SU-DHL-6 (cell line): ENCODE results near the gene DDN.

Experiments used
- H2AFZ ChIP-seq: fragments of 200-600 bp; sonication (generic); 2 replicates; pipeline ENCODE4 v1.6.1; 2014; ENCODE audit warnings: low read depth, mild to moderate bottlenecking, moderate library complexity, mixed read lengths, antibody characterized with exemption, low read length; ENCODE audit not compliant: severe bottlenecking
- H3F3A ChIP-seq: fragments of 200-600 bp; shearing (Covaris generic); 2 replicates; pipeline ENCODE4 v1.6.0; 2016; ENCODE audit warnings: antibody characterized with exemption, mild to moderate bottlenecking; ENCODE audit not compliant: insufficient read depth
- H3K27ac ChIP-seq: fragments of 200-600 bp; sonication (generic); 2 replicates; pipeline ENCODE4 v1.5.1; 2016; ENCODE audit warnings: low read depth, mild to moderate bottlenecking, low read length, moderate library complexity, mixed read lengths
- H3K27me3 ChIP-seq: fragments of 200-600 bp; sonication (generic), shearing (Covaris generic); 2 replicates; pipeline ENCODE4 v1.6.0; 2014; ENCODE audit warnings: mild to moderate bottlenecking, low read length
- H3K36me3 ChIP-seq: fragments of 200-600 bp; sonication (generic); 2 replicates; pipeline ENCODE4 v1.6.1; 2014; ENCODE audit warnings: mild to moderate bottlenecking, low read length, mixed read lengths
- H3K4me2 ChIP-seq: fragments of 300-600, 200-600 bp; shearing (Covaris generic), sonication (generic); 2 replicates; pipeline ENCODE4 v1.6.0; 2014; ENCODE audit warnings: low read length, low read depth, mild to moderate bottlenecking; ENCODE audit not compliant: poor library complexity, severe bottlenecking
- H3K4me3 ChIP-seq: fragments of 200-600 bp; sonication (generic); 2 replicates; pipeline ENCODE4 v1.5.1; 2014; ENCODE audit warnings: antibody characterized with exemption, low read length, mild to moderate bottlenecking, mixed read lengths; ENCODE audit not compliant: insufficient read depth, poor library complexity, severe bottlenecking
- H3K79me2 ChIP-seq: fragments of 200-600 bp; sonication (generic); 2 replicates; pipeline ENCODE4 v1.6.1; 2014; ENCODE audit warnings: mild to moderate bottlenecking, low read length, moderate library complexity; ENCODE audit not compliant: insufficient read depth
- H3K9ac ChIP-seq: fragments of 200-600 bp; sonication (generic); 2 replicates; pipeline ENCODE4 v1.7.0; 2014; ENCODE audit warnings: mild to moderate bottlenecking, low read length
- H3K9me2 ChIP-seq: fragments of 200-600 bp; sonication (generic); replicated peaks from 2 replicates; pipeline ENCODE4 v1.6.1; 2014; ENCODE audit warnings: low read length; ENCODE audit not compliant: insufficient read depth
- H3K9me3 ChIP-seq: fragments of 200-600 bp; sonication (generic); 2 replicates; pipeline ENCODE4 v1.6.1; 2014; ENCODE audit warnings: low read length, mixed read lengths; ENCODE audit not compliant: insufficient read depth
- H4K20me1 ChIP-seq: fragments of 200-600 bp; sonication (generic); 2 replicates; pipeline ENCODE4 v1.6.1; 2014; ENCODE audit warnings: low read depth, mild to moderate bottlenecking, antibody characterized with exemption, low read length, moderate library complexity, mixed read lengths
- EZH2phosphoT487 ChIP-seq: fragments of 200-600 bp; sonication (generic), shearing (Covaris generic); conservative IDR thresholded peaks from 2 replicates; pipeline ENCODE4 v1.6.1; 2018; ENCODE audit warnings: mild to moderate bottlenecking, antibody characterized with exemption, low read length, moderate library complexity, mixed read lengths
- TF ChIP-seq, protein P1 (sequence below): fragments of 200-600 bp; sonication (generic); IDR thresholded peaks from one replicate; pipeline ENCODE4 v1.5.1; 2017; ENCODE audit warnings: antibody characterized with exemption, mild to moderate bottlenecking, low read length, moderate library complexity; ENCODE audit not compliant: insufficient read depth, poor library complexity, severe bottlenecking

The DDN gene

GRCh38 chr12:49041881-49042484 is 42.8 kb upstream of the DDN start:
- Histone ChIP-seq H3K9me3 (no peaks in the 10 kb centered on the region), H3K9me2 (no peaks in the 10 kb centered on the region), H4K20me1 (no peaks in the 10 kb centered on the region), H2AFZ (no peak overlapping the region), H3K27me3 (no peaks in the 10 kb centered on the region), H3K9ac (no peak overlapping the region), H3K36me3 (peaks cover 4% of the 10 kb centered on the region), H3K4me2 (no peak overlapping the region), H3K4me3 (no peak overlapping the region), H3K79me2 (no peaks in the 10 kb centered on the region), H3F3A (no peaks in the 10 kb centered on the region), H3K27ac (no peak overlapping the region)
- TF ChIP-seq, protein P1, sequence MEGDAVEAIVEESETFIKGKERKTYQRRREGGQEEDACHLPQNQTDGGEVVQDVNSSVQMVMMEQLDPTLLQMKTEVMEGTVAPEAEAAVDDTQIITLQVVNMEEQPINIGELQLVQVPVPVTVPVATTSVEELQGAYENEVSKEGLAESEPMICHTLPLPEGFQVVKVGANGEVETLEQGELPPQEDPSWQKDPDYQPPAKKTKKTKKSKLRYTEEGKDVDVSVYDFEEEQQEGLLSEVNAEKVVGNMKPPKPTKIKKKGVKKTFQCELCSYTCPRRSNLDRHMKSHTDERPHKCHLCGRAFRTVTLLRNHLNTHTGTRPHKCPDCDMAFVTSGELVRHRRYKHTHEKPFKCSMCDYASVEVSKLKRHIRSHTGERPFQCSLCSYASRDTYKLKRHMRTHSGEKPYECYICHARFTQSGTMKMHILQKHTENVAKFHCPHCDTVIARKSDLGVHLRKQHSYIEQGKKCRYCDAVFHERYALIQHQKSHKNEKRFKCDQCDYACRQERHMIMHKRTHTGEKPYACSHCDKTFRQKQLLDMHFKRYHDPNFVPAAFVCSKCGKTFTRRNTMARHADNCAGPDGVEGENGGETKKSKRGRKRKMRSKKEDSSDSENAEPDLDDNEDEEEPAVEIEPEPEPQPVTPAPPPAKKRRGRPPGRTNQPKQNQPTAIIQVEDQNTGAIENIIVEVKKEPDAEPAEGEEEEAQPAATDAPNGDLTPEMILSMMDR = no peak
- no peak for TF ChIP-seq EZH2phosphoT487

GRCh38 chr12:49041036-49041880 is 42.1 kb upstream of the DDN start:
- Histone ChIP-seq H3K9ac (no peak overlapping the region), H3K36me3 (peaks cover 6% of the 10 kb centered on the region), H3K9me3 (no peaks in the 10 kb centered on the region), H4K20me1 (no peaks in the 10 kb centered on the region), H3K4me2 (no peak overlapping the region), H3K79me2 (no peaks in the 10 kb centered on the region), H2AFZ (no peak overlapping the region), H3K9me2 (no peaks in the 10 kb centered on the region), H3K27ac (no peak overlapping the region), H3K27me3 (no peaks in the 10 kb centered on the region), H3F3A (no peaks in the 10 kb centered on the region), H3K4me3 (no peak overlapping the region)
- TF ChIP-seq, protein P1 = no peak
- no peak for TF ChIP-seq EZH2phosphoT487

- no peaks in the 10 kb centered on the region for H3K27me3 ChIP-seq
- TF ChIP-seq, protein P1 = no peak
- no peak overlapping the region for H3K9ac ChIP-seq
- H3F3A ChIP-seq = no peaks in the 10 kb centered on the region
- peaks cover 6% of the 10 kb centered on the region for H3K36me3 ChIP-seq
- no peaks in the 10 kb centered on the region for H3K9me2 ChIP-seq
- no peak overlapping the region for H3K27ac ChIP-seq
- no peaks in the 10 kb centered on the region for H4K20me1 ChIP-seq
- no peak overlapping the region for H3K4me3 ChIP-seq
- no peak overlapping the region for H3K4me2 ChIP-seq
- no peaks in the 10 kb centered on the region for H3K9me3 ChIP-seq
- no peak overlapping the region for H2AFZ ChIP-seq
- no peaks in the 10 kb centered on the region for H3K79me2 ChIP-seq
Measured at GRCh38 chr12:49040364-49040855, 41.2 kb upstream of the DDN start.
